ENCODE measurements around the gene LTBP4. TPM values are rescaled to one million over a fixed set of nuclear protein-coding genes. Genes with fewer than 3 reads are reported as not detected.

LTBP4 gene
- total RNA-seq, 1 donor from 2014 or later, result 24.7 TPM

DNA sequence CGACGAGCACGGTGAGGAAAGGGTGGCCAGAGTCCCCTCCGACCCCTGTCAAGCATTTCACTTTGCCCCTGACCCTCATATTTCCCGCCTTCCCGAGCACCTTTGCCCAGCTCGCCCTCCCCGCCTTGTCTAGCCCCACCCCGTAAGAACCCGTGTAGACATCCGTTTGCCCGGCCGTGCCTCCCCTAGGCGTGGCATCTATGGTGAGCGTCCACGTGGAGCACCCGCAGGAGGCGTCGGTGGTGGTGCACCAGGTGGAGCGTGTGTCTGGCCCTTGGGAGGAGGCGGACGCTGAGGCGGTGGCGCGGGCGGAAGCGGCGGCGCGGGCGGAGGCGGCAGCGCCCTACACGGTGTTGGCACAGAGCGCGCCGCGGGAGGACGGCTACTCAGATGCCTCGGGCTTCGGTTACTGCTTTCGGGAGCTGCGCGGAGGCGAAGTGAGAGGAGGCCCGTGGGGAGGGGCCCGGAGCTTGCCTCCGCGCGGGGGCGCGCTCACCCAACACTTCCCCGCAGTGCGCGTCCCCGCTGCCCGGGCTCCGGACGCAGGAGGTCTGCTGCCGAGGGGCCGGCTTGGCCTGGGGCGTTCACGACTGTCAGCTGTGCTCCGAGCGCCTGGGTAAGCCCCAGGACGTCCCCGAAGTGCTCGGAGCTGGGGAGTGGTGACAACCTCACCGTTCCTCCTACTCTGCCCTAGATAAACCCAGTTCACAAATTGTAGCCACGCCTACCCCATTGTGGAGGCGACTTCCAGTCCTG lies 4.2 kb downstream of the LTBP4 start:
- Histone ChIP-seq H3K27me3 (peaks cover 84% of the 10 kb centered on the region), H3F3A (ENCODE audit: low read depth) (peaks cover 45% of the 10 kb centered on the region), H3K9me3 (ENCODE audit: low read depth) (no peaks in the 10 kb centered on the region), H4K20me1 (ENCODE audit: low read depth) (peaks cover 44% of the 10 kb centered on the region), H3K4me2 (peak overlapping the region; percentile 90), H3K4me1 (peaks cover 37% of the 10 kb centered on the region), H3K4me3 (peak overlapping the region; percentile 49), H3K9ac (no peak overlapping the region), H3K36me3 (no peaks in the 10 kb centered on the region), H2AFZ (replicated peaks) (no peak overlapping the region), H3K27ac (no peak overlapping the region), H3K79me2 (ENCODE audit: low read depth) (no peaks in the 10 kb centered on the region)
- no peak for TF ChIP-seq EZH2 (IDR thresholded peaks at IDR 0.05)
- peak; percentile 2 for TF ChIP-seq EZH2phosphoT487 (IDR thresholded peaks at IDR 0.05)
- TF ChIP-seq, protein P1, sequence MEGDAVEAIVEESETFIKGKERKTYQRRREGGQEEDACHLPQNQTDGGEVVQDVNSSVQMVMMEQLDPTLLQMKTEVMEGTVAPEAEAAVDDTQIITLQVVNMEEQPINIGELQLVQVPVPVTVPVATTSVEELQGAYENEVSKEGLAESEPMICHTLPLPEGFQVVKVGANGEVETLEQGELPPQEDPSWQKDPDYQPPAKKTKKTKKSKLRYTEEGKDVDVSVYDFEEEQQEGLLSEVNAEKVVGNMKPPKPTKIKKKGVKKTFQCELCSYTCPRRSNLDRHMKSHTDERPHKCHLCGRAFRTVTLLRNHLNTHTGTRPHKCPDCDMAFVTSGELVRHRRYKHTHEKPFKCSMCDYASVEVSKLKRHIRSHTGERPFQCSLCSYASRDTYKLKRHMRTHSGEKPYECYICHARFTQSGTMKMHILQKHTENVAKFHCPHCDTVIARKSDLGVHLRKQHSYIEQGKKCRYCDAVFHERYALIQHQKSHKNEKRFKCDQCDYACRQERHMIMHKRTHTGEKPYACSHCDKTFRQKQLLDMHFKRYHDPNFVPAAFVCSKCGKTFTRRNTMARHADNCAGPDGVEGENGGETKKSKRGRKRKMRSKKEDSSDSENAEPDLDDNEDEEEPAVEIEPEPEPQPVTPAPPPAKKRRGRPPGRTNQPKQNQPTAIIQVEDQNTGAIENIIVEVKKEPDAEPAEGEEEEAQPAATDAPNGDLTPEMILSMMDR (IDR thresholded peaks at IDR 0.05), result peak; percentile 9
- peak overlapping the region; percentile 82 for H3K4me3 Mint-ChIP-seq
- DNase-seq (ENCODE audit: low spot score), result peak; percentile 79
- H3K36me3 Mint-ChIP-seq, result peaks cover 18% of the 10 kb centered on the region
- H3K27ac Mint-ChIP-seq, result peak overlapping the region; percentile 35
- no peaks in the 10 kb centered on the region for H3K9me3 Mint-ChIP-seq
- peaks cover 35% of the 10 kb centered on the region for H3K27me3 Mint-ChIP-seq (ENCODE audit: insufficient read depth, low read depth)
- peaks cover 52% of the 10 kb centered on the region for H3K4me1 Mint-ChIP-seq

DNA sequence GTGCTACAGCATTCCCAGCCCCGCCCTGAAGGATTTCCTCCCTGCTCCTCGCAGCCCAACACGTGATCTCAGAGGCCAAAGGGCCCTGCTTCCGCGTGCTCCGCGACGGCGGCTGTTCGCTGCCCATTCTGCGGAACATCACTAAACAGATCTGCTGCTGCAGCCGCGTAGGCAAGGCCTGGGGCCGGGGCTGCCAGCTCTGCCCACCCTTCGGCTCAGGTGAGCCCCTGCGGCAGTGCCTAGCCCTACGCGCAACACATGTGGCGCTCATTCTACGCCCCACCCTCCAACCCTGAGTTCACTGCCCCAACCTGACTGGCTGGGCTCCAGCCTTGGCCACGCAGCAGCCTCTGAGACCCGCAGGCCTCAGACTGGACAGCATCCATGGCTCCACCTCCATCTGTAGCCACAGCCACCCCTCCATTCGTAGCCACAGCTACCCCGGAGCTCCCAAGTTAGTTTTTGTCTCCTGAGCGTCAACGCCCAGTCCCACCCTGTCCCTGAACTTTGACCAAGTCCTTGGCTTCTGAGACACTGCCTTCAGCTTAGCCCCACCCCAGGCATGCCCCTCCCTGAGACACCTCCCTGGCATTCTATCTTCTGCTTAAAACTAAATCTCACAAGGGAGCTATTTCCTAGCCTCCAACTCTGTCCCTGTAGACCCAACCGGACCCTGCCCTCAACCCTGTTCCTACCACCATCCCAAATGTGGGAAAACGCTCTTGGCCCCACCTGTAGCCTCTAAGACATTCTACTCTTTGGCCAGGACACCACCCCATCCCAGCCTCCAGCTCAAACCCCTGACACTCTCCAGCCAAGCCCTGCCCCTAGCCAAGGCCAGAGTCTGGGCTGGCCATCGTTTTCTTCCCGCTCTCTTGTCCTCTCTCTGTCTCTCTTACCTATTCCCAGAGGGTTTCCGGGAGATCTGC lies 6.4 kb downstream of the LTBP4 start:
- peaks cover 47% of the 10 kb centered on the region for H3K27me3 Mint-ChIP-seq (ENCODE audit: insufficient read depth, low read depth)

DNA sequence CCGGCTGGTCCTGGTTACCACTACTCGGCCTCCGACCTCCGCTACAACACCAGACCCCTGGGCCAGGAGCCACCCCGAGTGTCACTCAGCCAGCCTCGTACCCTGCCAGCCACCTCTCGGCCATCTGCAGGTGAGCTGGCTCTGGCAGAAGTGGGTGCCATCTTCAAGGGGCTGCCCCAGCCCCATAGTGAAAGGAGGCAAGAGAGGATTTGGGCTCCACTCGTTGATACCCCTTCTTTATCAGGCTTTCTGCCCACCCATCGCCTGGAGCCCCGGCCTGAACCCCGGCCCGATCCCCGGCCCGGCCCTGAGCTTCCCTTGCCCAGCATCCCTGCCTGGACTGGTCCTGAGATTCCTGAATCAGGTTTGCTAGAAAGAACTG lies 7.1 kb downstream of the LTBP4 start:
- H2AFZ ChIP-seq (replicated peaks), result no peak overlapping the region
- Mint-ChIP-seq H3K27ac (no peak overlapping the region), H3K36me3 (peaks cover 29% of the 10 kb centered on the region), H3K27me3 (ENCODE audit: insufficient read depth, low read depth) (peaks cover 45% of the 10 kb centered on the region), H3K4me3 (no peak overlapping the region), H3K9me3 (peaks cover 5% of the 10 kb centered on the region), H3K4me1 (peaks cover 38% of the 10 kb centered on the region)
- H3K27ac ChIP-seq, result no peak overlapping the region
- no peak for DNase-seq (ENCODE audit: low spot score)
- H4K20me1 ChIP-seq (ENCODE audit: low read depth), result peaks cover 46% of the 10 kb centered on the region
- no peak overlapping the region for H3K4me3 ChIP-seq
- no peak for TF ChIP-seq EZH2phosphoT487 (IDR thresholded peaks at IDR 0.05)
- TF ChIP-seq, protein P1 (IDR thresholded peaks at IDR 0.05), result no peak
- TF ChIP-seq EZH2 (IDR thresholded peaks at IDR 0.05), result no peak
- no peaks in the 10 kb centered on the region for H3K36me3 ChIP-seq
- no peaks in the 10 kb centered on the region for H3K9me3 ChIP-seq (ENCODE audit: low read depth)
- peaks cover 90% of the 10 kb centered on the region for H3K27me3 ChIP-seq
- H3F3A ChIP-seq (ENCODE audit: low read depth), result peaks cover 49% of the 10 kb centered on the region
- peaks cover 18% of the 10 kb centered on the region for H3K4me1 ChIP-seq
- H3K79me2 ChIP-seq (ENCODE audit: low read depth), result no peaks in the 10 kb centered on the region
- no peak overlapping the region for H3K4me2 ChIP-seq
- no peak overlapping the region for H3K9ac ChIP-seq

More for the DNA sequence above, 6.4 kb downstream of the LTBP4 start:
- no peak overlapping the region for H2AFZ ChIP-seq (replicated peaks)
- no peak overlapping the region for H3K4me2 ChIP-seq
- H3K79me2 ChIP-seq (ENCODE audit: low read depth), result no peaks in the 10 kb centered on the region
- no peak overlapping the region for H3K4me3 ChIP-seq
- H3K9me3 ChIP-seq (ENCODE audit: low read depth), result no peaks in the 10 kb centered on the region
- DNase-seq (ENCODE audit: low spot score), result peak; percentile 32
- Mint-ChIP-seq H3K4me1 (peaks cover 44% of the 10 kb centered on the region), H3K27ac (no peak overlapping the region), H3K9me3 (peaks cover 5% of the 10 kb centered on the region), H3K4me3 (no peak overlapping the region), H3K36me3 (peaks cover 28% of the 10 kb centered on the region)
- peaks cover 46% of the 10 kb centered on the region for H4K20me1 ChIP-seq (ENCODE audit: low read depth)
- no peak for TF ChIP-seq EZH2phosphoT487 (IDR thresholded peaks at IDR 0.05)
- TF ChIP-seq, protein P1 (IDR thresholded peaks at IDR 0.05), result no peak
- no peak for TF ChIP-seq EZH2 (IDR thresholded peaks at IDR 0.05)
- no peak overlapping the region for H3K9ac ChIP-seq
- peaks cover 24% of the 10 kb centered on the region for H3K4me1 ChIP-seq
- H3K27me3 ChIP-seq, result peaks cover 85% of the 10 kb centered on the region
- H3F3A ChIP-seq (ENCODE audit: low read depth), result peaks cover 52% of the 10 kb centered on the region
- no peak overlapping the region for H3K27ac ChIP-seq
- H3K36me3 ChIP-seq, result no peaks in the 10 kb centered on the region
